ENCODE data around the gene WBP2. TPM values are rescaled to one million over a fixed set of nuclear protein-coding genes. Genes with fewer than 3 reads are reported as not detected.

The WBP2 gene
- 83.3 to 93.3 TPM (median 89.9 TPM) in 5 replicates for total RNA-seq (2022; extraction: Qiagen RNA extraction; ENCODE audit: low read depth)

DNA sequence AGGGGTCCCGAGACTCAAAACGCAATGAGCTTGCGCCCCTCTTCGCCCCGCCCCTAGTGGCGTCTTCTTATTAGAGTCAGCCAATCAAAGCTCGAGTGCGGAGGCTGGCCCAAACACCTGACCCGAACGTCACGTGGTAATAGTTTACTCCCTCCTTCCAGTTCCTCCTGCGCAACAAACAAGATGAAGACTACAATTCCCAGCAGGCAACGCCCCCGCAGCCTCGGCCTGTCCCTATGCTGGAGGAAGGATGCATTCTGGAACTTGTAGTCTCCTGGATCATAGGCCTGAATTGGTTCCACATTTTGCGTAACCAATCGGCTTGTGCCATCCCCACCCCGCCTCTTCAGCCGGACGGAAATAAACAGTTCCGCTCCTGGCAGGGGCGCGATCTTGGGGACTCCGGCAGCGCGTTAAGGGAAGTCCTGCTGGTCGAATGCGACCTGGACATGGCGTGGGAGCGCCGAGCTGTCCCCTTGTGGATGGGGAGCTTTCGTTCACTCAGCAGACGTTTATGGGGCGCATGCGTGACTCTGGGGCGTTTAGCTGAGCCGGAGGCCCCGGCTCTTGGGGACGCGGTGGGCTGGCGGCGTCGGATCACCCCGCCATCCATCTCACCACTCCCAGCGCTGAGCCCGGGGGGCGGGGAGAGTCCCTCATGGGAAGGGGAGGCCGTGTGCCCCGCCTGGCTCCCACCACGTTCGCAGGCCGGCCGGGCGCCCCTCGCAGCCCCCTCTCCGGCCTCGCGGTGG, at the start of gene WBP2:
TSS of gene WBP2 (minus strand) at position 26 of the 752 bp plus-strand sequence. CDS start 38 bp downstream, outside the sequence.

DNA sequence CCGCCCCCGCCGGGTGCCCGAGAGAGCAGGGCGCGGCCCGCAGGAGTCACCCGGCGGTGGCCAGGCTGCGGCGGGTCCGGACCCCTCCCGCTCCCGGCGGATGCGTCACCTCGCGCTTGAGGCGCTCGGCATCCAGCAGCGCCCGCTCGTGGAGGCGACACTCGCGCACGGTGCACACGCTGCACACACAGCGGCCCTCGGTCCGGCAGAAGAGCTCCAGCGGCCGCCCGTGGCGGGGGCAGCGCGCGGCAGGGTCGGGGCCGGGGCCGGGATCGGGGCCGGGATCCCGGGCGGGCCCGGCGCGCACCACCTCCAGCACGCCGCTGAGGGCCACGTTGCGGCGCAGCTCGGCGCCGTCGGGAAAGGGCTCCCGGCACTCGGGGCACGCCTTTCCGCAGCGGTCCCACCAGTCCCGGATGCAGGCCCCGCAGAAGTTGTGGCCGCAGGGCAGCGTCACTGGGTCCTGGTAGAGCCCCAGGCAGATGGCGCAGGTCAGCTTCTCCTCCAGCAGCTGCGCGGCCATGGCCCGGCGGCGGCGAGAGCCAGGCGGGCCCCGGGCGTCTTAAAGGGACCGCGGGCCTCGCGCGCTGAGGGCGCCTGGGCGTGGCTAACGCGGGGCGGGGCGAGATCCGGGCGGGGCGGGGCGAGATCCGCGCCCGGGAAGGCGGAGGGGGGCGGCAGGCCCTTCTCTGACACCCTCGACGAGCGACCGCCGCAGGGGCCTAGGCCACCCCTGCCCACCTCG, 41.5 kb upstream of the WBP2 start, which contains the start of gene TRIM65:
TSS of gene TRIM65 (minus strand) at position 537 of the 745 bp plus-strand sequence. CDS start at position 523, 14 bp downstream.

DNA sequence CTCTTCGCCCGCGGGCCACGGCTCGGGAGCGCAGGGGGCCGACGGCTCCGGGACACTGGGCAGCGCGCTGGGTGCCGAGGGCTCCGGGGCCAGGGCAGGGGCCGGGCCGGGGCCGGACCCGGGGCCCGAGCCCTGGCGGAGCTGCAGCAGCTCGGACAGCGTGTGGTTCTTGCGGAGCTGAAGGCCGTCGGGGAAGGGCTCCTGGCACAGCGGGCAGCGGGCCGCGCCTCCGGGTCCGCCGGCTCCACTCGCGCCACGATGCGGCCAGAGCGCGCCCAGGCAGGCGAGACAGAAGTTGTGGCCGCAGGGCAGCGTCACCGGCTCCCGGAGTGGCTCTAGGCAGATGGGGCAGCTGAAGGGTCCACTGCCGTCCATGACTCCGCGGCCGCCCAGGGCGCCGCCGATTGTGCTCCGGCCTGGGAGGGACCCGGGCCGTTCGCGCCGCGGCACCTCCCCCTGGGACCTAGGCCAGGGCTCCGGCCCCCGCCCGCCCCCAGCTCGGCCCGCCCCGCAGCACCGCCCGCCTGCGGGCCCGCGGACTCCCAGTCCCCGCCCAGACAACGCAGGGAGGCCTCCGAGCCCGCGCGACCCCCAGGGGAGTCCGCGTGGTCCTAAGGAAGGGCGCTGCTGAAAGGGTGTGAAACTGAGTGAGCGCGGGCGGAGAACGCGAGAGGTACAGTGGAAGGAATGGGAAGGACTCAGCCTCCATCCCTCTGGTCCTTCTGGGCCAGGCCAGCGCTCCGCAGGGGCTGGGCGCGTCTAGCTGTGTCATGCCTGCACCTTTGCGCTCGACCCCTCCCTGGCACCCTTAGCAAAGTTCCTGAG, 23.3 kb upstream of the WBP2 start, which contains the start of gene TRIM47:
TSS of gene TRIM47 (minus strand) at position 408 of the 825 bp plus-strand sequence. CDS start at position 375, 33 bp downstream.

DNA sequence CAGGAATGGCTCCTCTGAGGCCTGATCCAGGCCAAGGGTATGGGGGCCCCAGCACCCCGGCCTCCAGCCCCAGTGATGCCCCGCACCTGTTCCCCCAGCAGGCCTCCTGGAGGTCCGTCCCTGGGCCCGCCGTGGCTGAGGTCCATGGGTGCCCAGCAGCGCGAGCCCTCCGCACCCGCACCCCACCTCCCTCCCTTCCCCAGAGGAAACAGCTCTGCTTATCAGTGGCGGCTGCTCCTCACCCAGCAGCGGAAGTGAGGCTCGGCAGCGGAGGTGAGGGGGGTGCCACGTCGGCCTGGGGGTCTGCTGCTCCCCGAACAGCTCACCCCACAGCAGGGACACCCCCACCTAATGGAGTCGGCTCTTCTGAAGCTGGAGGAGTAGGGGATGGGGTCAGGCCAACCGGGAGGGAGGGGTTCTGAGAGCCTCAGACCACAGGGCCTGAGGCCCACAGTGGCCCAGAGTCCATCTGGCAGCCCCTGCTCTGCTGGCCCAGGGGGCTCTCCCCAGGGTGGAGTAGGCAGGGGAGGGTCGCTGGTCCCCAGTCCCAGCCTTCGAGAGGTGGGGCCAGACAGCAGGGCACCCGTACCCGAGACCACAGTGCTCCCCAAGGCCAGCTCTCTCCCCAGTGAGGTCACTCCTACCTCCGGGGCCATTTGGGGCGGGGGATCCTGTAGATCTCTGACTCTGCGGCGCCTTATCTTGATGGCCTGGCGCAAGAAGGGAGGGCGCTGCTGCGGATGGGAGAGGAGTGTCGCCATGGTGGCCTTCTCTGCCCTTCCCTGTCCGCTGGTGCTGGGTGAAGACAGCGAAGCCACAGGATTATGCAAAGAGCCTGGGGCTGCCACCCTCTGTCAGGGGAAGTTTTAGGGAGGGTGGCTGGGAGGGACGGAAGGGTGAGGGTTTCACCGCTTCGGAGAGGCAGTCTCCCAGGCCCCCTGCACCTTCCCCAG, 11.3 kb downstream of the WBP2 start, which contains the start of gene UNC13D:
TSS of gene UNC13D (minus strand) at position 828 of the 953 bp plus-strand sequence. CDS start at position 761, 67 bp downstream.

Other genes with a start within 250 kb of the WBP2 start
- gene SMIM5, start 221.9 kb downstream of the WBP2 start, total RNA-seq (2022; extraction: Qiagen RNA extraction; ENCODE audit: low read depth), result 0.54 to 1.1 TPM (median 0.86 TPM) in 5 replicates
- gene RECQL5, start 188.2 kb downstream of the WBP2 start, total RNA-seq (2022; extraction: Qiagen RNA extraction; ENCODE audit: low read depth), result 21.9 to 29.3 TPM (median 29.2 TPM) in 5 replicates
- gene SAP30BP, start 188.0 kb downstream of the WBP2 start, total RNA-seq (2022; extraction: Qiagen RNA extraction; ENCODE audit: low read depth), result 113 to 128 TPM (median 120 TPM) in 5 replicates
- gene ITGB4, start 133.9 kb downstream of the WBP2 start, total RNA-seq (2022; extraction: Qiagen RNA extraction; ENCODE audit: low read depth), result 74.8 to 94.7 TPM (median 80.4 TPM) in 5 replicates
- gene GALK1, start 90.1 kb downstream of the WBP2 start, total RNA-seq (2022; extraction: Qiagen RNA extraction; ENCODE audit: low read depth), result 56.7 to 84.6 TPM (median 80.2 TPM) in 5 replicates
- 25.8 to 33.0 TPM (median 30.3 TPM) in 5 replicates for gene UNK, start 70.5 kb downstream of the WBP2 start, total RNA-seq (2022; extraction: Qiagen RNA extraction; ENCODE audit: low read depth)
- gene UNC13D, start 10.9 kb downstream of the WBP2 start, total RNA-seq (2022; extraction: Qiagen RNA extraction; ENCODE audit: low read depth), result 3.3 to 7.1 TPM (median 6.1 TPM) in 5 replicates
- gene TRIM47, start 23.2 kb upstream of the WBP2 start, total RNA-seq (2022; extraction: Qiagen RNA extraction; ENCODE audit: low read depth), result 126 to 197 TPM (median 175 TPM) in 5 replicates
- gene TRIM65, start 41.6 kb upstream of the WBP2 start, total RNA-seq (2022; extraction: Qiagen RNA extraction; ENCODE audit: low read depth), result 26.4 to 39.7 TPM (median 36.3 TPM) in 5 replicates
- gene MRPL38, start 49.5 kb upstream of the WBP2 start, total RNA-seq (2022; extraction: Qiagen RNA extraction; ENCODE audit: low read depth), result 88.0 to 126 TPM (median 118 TPM) in 5 replicates
- gene FBF1, start 85.7 kb upstream of the WBP2 start, total RNA-seq (2022; extraction: Qiagen RNA extraction; ENCODE audit: low read depth), result 5.6 to 8.5 TPM (median 7.9 TPM) in 5 replicates
- 13.0 to 19.0 TPM (median 16.8 TPM) in 5 replicates for gene ACOX1, start 123.8 kb upstream of the WBP2 start, total RNA-seq (2022; extraction: Qiagen RNA extraction; ENCODE audit: low read depth)
- 21.9 to 28.6 TPM (median 25.3 TPM) in 5 replicates for gene TEN1, start 123.9 kb upstream of the WBP2 start, total RNA-seq (2022; extraction: Qiagen RNA extraction; ENCODE audit: low read depth)
- 3.9 to 5.6 TPM (median 4.8 TPM) in 5 replicates for gene CDK3, start 145.5 kb upstream of the WBP2 start, total RNA-seq (2022; extraction: Qiagen RNA extraction; ENCODE audit: low read depth)
- 15.6 to 19.5 TPM (median 17.9 TPM) in 5 replicates for gene EVPL, start 172.0 kb upstream of the WBP2 start, total RNA-seq (2022; extraction: Qiagen RNA extraction; ENCODE audit: low read depth)
- gene SRP68, start 217.2 kb upstream of the WBP2 start, total RNA-seq (2022; extraction: Qiagen RNA extraction; ENCODE audit: low read depth), result 74.9 to 86.3 TPM (median 82.9 TPM) in 5 replicates
- 0.47 to 1.9 TPM (median 1.6 TPM) in 5 replicates for gene GALR2, start 219.4 kb upstream of the WBP2 start, total RNA-seq (2022; extraction: Qiagen RNA extraction; ENCODE audit: low read depth)
- gene ZACN, start 223.8 kb upstream of the WBP2 start, total RNA-seq (2022; extraction: Qiagen RNA extraction; ENCODE audit: low read depth), result 0.18 to 0.50 TPM (median 0.40 TPM) in 5 replicates
- 52.4 to 73.1 TPM (median 62.5 TPM) in 5 replicates for gene EXOC7, start 248.5 kb upstream of the WBP2 start, total RNA-seq (2022; extraction: Qiagen RNA extraction; ENCODE audit: low read depth)

All from A549 treated with GW870086 at 1 μM for 4 hours (cell line).